ENCODE data around the gene EPB41L4A.
"Not testable (repeated sequence)": the region's sequence is repeated elsewhere in the genome, so short reads cannot be mapped to it uniquely, and the experiment has no call there.

Gene EPB41L4A

GRCh38 chr5:112227911-112228631 lies 191.0 kb downstream of the EPB41L4A start:
- Mint-ChIP-seq H3K9me3 (no peaks in the 10 kb centered on the region), H3K36me3 (ENCODE audit: low read depth) (no peaks in the 10 kb centered on the region), H3K4me3 (no peak overlapping the region)

GRCh38 chr5:112226215-112226614 lies 192.9 kb downstream of the EPB41L4A start:
- Mint-ChIP-seq H3K4me1 (peaks cover 22% of the 10 kb centered on the region), H3K27ac (no peak overlapping the region), H3K36me3 (ENCODE audit: low read depth) (no peaks in the 10 kb centered on the region), H3K9me3 (no peaks in the 10 kb centered on the region), H3K27me3 (ENCODE audit: low read depth) (no peaks in the 10 kb centered on the region), H3K4me3 (no peak overlapping the region)
- TF ChIP-seq CTCF (IDR thresholded peaks at IDR 0.05; ENCODE audit: unreplicated experiment in 3 of 3) = no peak

More at GRCh38 chr5:112227911-112228631, 191.0 kb downstream of the EPB41L4A start:
- Mint-ChIP-seq H3K27ac (peak overlapping the region; percentile 55 to 85 (median 68)), H3K27me3 (ENCODE audit: low read depth) (no peaks in the 10 kb centered on the region), H3K4me1 (peaks cover 14% of the 10 kb centered on the region)
- TF ChIP-seq CTCF (IDR thresholded peaks at IDR 0.05; ENCODE audit: unreplicated experiment in 3 of 3) = no peak

- peaks cover 13% of the 10 kb centered on the region for H3K4me1 Mint-ChIP-seq
- not testable (repeated sequence) for H3K36me3 Mint-ChIP-seq (ENCODE audit: low read depth); H3K4me3 Mint-ChIP-seq; H3K27ac Mint-ChIP-seq; H3K9me3 Mint-ChIP-seq; H3K27me3 Mint-ChIP-seq (ENCODE audit: low read depth)
Measured at GRCh38 chr5:112222997-112223396, 196.1 kb downstream of the EPB41L4A start.

GRCh38 chr5:112221128-112221527 lies 197.9 kb downstream of the EPB41L4A start:
- Mint-ChIP-seq H3K9me3 (no peaks in the 10 kb centered on the region), H3K36me3 (ENCODE audit: low read depth) (no peaks in the 10 kb centered on the region), H3K27ac (peak overlapping the region; percentile 13 to 73 (median 14)), H3K4me1 (peaks cover 9% of the 10 kb centered on the region), H3K4me3 (no peak overlapping the region), H3K27me3 (ENCODE audit: low read depth) (no peaks in the 10 kb centered on the region)
- no peak for TF ChIP-seq CTCF (IDR thresholded peaks at IDR 0.05; ENCODE audit: unreplicated experiment in 3 of 3)

- no peak overlapping the region for H3K4me3 Mint-ChIP-seq
- peak overlapping the region in 1 of 3 experiments; percentile 33 for H3K27ac Mint-ChIP-seq
- peaks cover 9% of the 10 kb centered on the region for H3K4me1 Mint-ChIP-seq
- no peaks in the 10 kb centered on the region for H3K9me3 Mint-ChIP-seq
- H3K36me3 Mint-ChIP-seq (ENCODE audit: low read depth) = no peaks in the 10 kb centered on the region
- no peak for TF ChIP-seq CTCF (IDR thresholded peaks at IDR 0.05; ENCODE audit: unreplicated experiment in 3 of 3)
- H3K27me3 Mint-ChIP-seq (ENCODE audit: low read depth) = no peaks in the 10 kb centered on the region
Measured at GRCh38 chr5:112219000-112219399, 200.1 kb downstream of the EPB41L4A start.

- Mint-ChIP-seq H3K27ac (no peak overlapping the region), H3K4me3 (no peak overlapping the region), H3K4me1 (peaks cover 9% of the 10 kb centered on the region), H3K36me3 (ENCODE audit: low read depth) (no peaks in the 10 kb centered on the region), H3K9me3 (no peaks in the 10 kb centered on the region), H3K27me3 (ENCODE audit: low read depth) (no peaks in the 10 kb centered on the region)
- TF ChIP-seq CTCF (IDR thresholded peaks at IDR 0.05; ENCODE audit: unreplicated experiment in 3 of 3) = no peak
Measured at GRCh38 chr5:112217843-112218579, 201.1 kb downstream of the EPB41L4A start.
